B cell (primary cell): ENCODE data around the gene FXYD3. TPM values are rescaled to one million over a fixed set of nuclear protein-coding genes. Genes with fewer than 3 reads are reported as not detected.
"Not testable (repeated sequence)": the region's sequence is repeated elsewhere in the genome, so short reads cannot be mapped to it uniquely, and the experiment has no call there.

Experiments
- ATAC-seq: fragments of 200-7000 bp; cut with Tn5 transposase; one replicate; pipeline ENCODE4 v1.10.0; 2021; ENCODE audit warnings: low read depth, mild to moderate bottlenecking, moderate number of reproducible peaks, moderate library complexity
- CTCF ChIA-PET: fragments of 350-600 bp; sonication (Branson Sonifier 250); formaldehyde crosslinking; loops from one replicate; lab custom pipeline; 2021; ENCODE audit warnings: antibody characterized with exemption, inconsistent platforms; lab: Charles Lee
- POLR2A ChIA-PET: fragments of 350-600 bp; sonication (Branson Sonifier 250); formaldehyde crosslinking; loops from one replicate; lab custom pipeline; 2021; ENCODE audit warnings: antibody characterized with exemption; lab: Charles Lee
- DNase-seq: peaks from one replicate; pipeline ENCODE4 v3.0.0; 2013
- H2AFZ ChIP-seq: 2 replicates; pipeline ENCODE4 v1.6.1; 2012; ENCODE audit warnings: mild to moderate bottlenecking, low read depth, low read length; ENCODE audit not compliant: insufficient read depth, poor library complexity, severe bottlenecking
- H3K27ac ChIP-seq, 2 donors: 1 replicate in 1 of 2; 2 replicates in 1 of 2; pipeline ENCODE4 v1.5.1; 2012 to 2013; ENCODE audit warnings: low read length in 2 of 2, mild to moderate bottlenecking in 2 of 2, moderate library complexity in 1 of 2
- H3K27me3 ChIP-seq, 4 experiments: fragments of 200-600 bp in 1 of 4; sonication (generic) in 1 of 4; replicated peaks in 1 of 4; 1 replicate in 2 of 4; 2 replicates in 2 of 4; pipeline versions ENCODE4 v1.6.1 to v1.7.0; 2013 to 2016; ENCODE audit warnings: low read length in 3 of 4, mild to moderate bottlenecking in 2 of 4, mixed read lengths in 1 of 4, moderate library complexity in 1 of 4; ENCODE audit not compliant: insufficient read depth in 4 of 4, control insufficient read depth in 3 of 4; ENCODE audit errors: control extremely low read depth in 1 of 4
- H3K36me3 ChIP-seq, 2 experiments: replicated peaks in 1 of 2; 1 replicate in 1 of 2; 2 replicates in 1 of 2; pipeline versions ENCODE4 v1.6.1 to v1.7.1; 2013; ENCODE audit warnings: low read length in 1 of 2; ENCODE audit not compliant: insufficient read depth in 2 of 2, control insufficient read depth in 1 of 2; ENCODE audit errors: control extremely low read depth in 1 of 2, extremely low read depth in 1 of 2
- H3K4me1 ChIP-seq, 2 donors: fragments of 200-600 bp in 1 of 2; sonication (generic) in 1 of 2; 1 replicate in 1 of 2; 2 replicates in 1 of 2; pipeline versions ENCODE4 v1.5.1 to v1.6.1; 2013 to 2017; ENCODE audit warnings: low read length in 2 of 2; ENCODE audit not compliant: control insufficient read depth in 2 of 2, insufficient read depth in 2 of 2
- H3K4me2 ChIP-seq: replicated peaks from 2 replicates; pipeline ENCODE3; 2012; ENCODE audit warnings: mild to moderate bottlenecking, low read depth, low read length; ENCODE audit not compliant: poor library complexity, severe bottlenecking
- H3K4me3 ChIP-seq, 5 experiments: fragments of 200-600 bp in 1 of 5; sonication (generic) in 1 of 5; 1 replicate in 3 of 5; 2 replicates in 2 of 5; pipeline versions ENCODE4 v1.5.1 to v1.7.0; 2011 to 2016; ENCODE audit warnings: low read length in 4 of 5, mild to moderate bottlenecking in 4 of 5, low read depth in 2 of 5, control low read depth in 1 of 5, moderate library complexity in 1 of 5; ENCODE audit not compliant: insufficient read depth in 1 of 5; ENCODE audit errors: control extremely low read depth in 1 of 5, extremely low read depth in 1 of 5
- H3K79me2 ChIP-seq: fragments of 200-600 bp; sonication (generic); one replicate; pipeline ENCODE4 v1.6.0; 2016; ENCODE audit warnings: low read length; ENCODE audit not compliant: control insufficient read depth, insufficient read depth
- H3K9ac ChIP-seq: fragments of 200-600 bp; sonication (generic); 2 replicates; pipeline ENCODE4 v1.6.1; 2017; ENCODE audit warnings: mild to moderate bottlenecking, low read length, moderate library complexity
- H3K9me3 ChIP-seq, 3 donors: one replicate each; pipeline versions ENCODE4 v1.6.1 to v1.7.1; 2013; ENCODE audit warnings: low read length in 2 of 3; ENCODE audit not compliant: control insufficient read depth in 2 of 3, insufficient read depth in 1 of 3; ENCODE audit errors: control extremely low read depth in 1 of 3
- H4K20me1 ChIP-seq: 2 replicates; pipeline ENCODE4 v1.6.0; 2012; ENCODE audit warnings: mild to moderate bottlenecking, low read length; ENCODE audit not compliant: insufficient read depth, control insufficient read depth, poor library complexity, severe bottlenecking
- H3K27ac Mint-ChIP-seq: one replicate; pipeline ENCODE4 v1.8.0; 2021; ENCODE audit warnings: mixed read lengths
- H3K27me3 Mint-ChIP-seq: one replicate; pipeline ENCODE4 v1.8.0; 2021; ENCODE audit warnings: mixed read lengths
- H3K4me1 Mint-ChIP-seq: one replicate; pipeline ENCODE4 v1.8.0; 2021; ENCODE audit warnings: mixed read lengths
- H3K4me3 Mint-ChIP-seq: one replicate; pipeline ENCODE4 v1.8.0; 2021; ENCODE audit warnings: mixed read lengths
- H3K9me3 Mint-ChIP-seq: one replicate; pipeline ENCODE4 v1.8.0; 2022; ENCODE audit warnings: mixed read lengths; ENCODE audit not compliant: insufficient read depth
- EZH2 ChIP-seq: IDR thresholded peaks from 2 replicates; pipeline ENCODE4 v1.6.1; 2012; ENCODE audit warnings: borderline replicate concordance, low read depth, mild to moderate bottlenecking, moderate library complexity, low read length; ENCODE audit not compliant: insufficient read depth, poor library complexity, severe bottlenecking
- WGBS: methylation state at CpG from one replicate; pipeline ENCODE4 v1.1.5; 2013; ENCODE audit warnings: missing lambda C conversion rate; ENCODE audit not compliant: insufficient coverage; 5-methylcytosine and 5-hydroxymethylcytosine counted together
- intact Hi-C: fragments of 100-400 bp; cut with micrococcal nuclease; formaldehyde crosslinking; loops from one replicate; pipeline ENCODE4 v1.10.0; 2022
- polyA plus RNA-seq: library from polyadenylated mRNA; depleted of rRNA; stranded (reverse); fragments of >200 nt; gene quantifications from 2 replicates; pipeline ENCODE4 v1.2.3, GENCODE V29; 2012
- total RNA-seq, 2 donors: library from RNA; stranded (reverse); fragments of 120-200 nt in 1 of 2; gene quantifications; 1 replicate in 1 of 2; 2 replicates in 1 of 2; pipeline versions ENCODE4 v1.2.3 to v1.2.4, GENCODE V29; 2013 to 2022
- TF ChIP-seq, protein P1 (sequence below): fragments of 200-600 bp; IDR thresholded peaks from one replicate; pipeline ENCODE4 v1.8.0; 2022; ENCODE audit warnings: antibody characterized with exemption, mild to moderate bottlenecking

The FXYD3 gene
- total and polyA plus RNA-seq, 2 donors (not counting 1 experiment from before 2014, with no cell fraction given): not detected

DNA sequence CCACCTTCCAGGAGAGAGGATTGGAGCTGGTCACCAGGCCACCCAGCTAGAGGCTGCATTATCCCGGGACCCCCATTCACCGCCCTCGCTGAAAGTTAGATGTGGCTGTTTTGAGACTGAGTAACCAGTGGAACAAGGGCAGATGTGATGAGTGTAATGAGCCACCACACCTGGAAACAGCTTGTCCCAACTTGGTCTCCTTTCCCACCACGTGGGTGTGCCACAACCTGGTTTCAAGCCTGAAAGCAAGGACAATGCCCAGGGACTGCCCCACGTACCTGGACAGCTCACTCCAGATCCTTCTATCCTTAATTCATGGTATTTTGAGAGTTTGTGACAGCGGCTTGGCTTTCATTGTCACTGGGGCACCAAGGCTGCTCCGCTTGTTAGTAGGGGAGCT, 12.2 kb downstream of the FXYD3 start:
- Histone ChIP-seq H3K4me3 (no peak overlapping the region), H3K9me3 (no peaks in the 10 kb centered on the region), H3K27me3 (no peaks in the 10 kb centered on the region), H2AFZ (no peak overlapping the region), H4K20me1 (no peaks in the 10 kb centered on the region), H3K27ac (no peak overlapping the region), H3K79me2 (no peaks in the 10 kb centered on the region), H3K9ac (no peak overlapping the region), H3K4me1 (peaks cover 10 to 17% of the 10 kb centered on the region in 2 donors), H3K36me3 (no peaks in the 10 kb centered on the region), H3K4me2 (no peak overlapping the region)
- Mint-ChIP-seq H3K9me3 (no peaks in the 10 kb centered on the region), H3K27me3 (no peaks in the 10 kb centered on the region), H3K27ac (no peak overlapping the region), H3K4me1 (peaks cover 15% of the 10 kb centered on the region), H3K4me3 (no peak overlapping the region)
- POLR2A ChIA-PET: no interaction called here
- TF ChIP-seq, protein P1, sequence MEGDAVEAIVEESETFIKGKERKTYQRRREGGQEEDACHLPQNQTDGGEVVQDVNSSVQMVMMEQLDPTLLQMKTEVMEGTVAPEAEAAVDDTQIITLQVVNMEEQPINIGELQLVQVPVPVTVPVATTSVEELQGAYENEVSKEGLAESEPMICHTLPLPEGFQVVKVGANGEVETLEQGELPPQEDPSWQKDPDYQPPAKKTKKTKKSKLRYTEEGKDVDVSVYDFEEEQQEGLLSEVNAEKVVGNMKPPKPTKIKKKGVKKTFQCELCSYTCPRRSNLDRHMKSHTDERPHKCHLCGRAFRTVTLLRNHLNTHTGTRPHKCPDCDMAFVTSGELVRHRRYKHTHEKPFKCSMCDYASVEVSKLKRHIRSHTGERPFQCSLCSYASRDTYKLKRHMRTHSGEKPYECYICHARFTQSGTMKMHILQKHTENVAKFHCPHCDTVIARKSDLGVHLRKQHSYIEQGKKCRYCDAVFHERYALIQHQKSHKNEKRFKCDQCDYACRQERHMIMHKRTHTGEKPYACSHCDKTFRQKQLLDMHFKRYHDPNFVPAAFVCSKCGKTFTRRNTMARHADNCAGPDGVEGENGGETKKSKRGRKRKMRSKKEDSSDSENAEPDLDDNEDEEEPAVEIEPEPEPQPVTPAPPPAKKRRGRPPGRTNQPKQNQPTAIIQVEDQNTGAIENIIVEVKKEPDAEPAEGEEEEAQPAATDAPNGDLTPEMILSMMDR: no peak
- no peak for TF ChIP-seq EZH2
- DNase-seq: no peak
- ATAC-seq: no peak
- CTCF ChIA-PET: interaction anchor here (2.7 kb wide), 1 partner anchor 14 kb away, joined by 6 read pairs; no protein-coding TSS in a partner anchor
- intact Hi-C loops: no loop called here
- 63% methylated on average over 2 of the region's 7 CpGs for WGBS

DNA sequence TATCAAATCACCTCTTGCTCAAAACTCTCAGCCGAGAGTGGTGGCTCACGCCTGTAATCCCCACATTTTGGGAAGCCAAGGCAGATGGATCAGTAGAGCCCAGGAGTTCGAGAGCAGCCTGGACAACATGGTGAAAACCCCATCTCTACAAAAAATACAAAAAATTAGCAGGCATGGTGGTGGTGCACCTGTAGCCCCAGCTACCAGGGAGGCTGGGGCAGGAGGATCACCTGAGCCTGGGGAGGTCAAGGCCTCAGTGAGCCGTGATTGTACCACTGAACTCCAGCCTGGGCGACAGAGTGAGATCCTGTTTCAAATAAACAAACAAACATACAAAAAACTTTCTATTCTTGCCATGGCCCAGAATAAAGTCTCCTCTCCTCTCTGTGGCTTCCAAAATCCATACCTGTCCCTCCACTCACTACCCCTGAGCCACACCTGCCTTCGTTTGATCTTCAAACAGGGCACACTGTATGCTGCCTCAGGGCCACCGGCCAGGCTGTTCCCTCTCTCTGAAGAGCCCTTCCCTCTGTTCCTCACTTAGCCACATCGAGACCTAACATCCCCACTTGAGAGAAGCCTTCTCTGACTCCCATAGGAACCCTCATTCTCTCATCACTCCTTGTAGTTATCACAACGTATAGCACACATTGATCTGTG, 12.9 kb downstream of the FXYD3 start:
- ChIA-PET CTCF (no interaction called here), POLR2A (no interaction called here)
- Histone ChIP-seq H3K4me1 (peaks cover 10 to 15% of the 10 kb centered on the region in 2 donors), H3K9ac (no peak overlapping the region), H3K9me3 (peaks cover 0 to 2% (median 0%) of the 10 kb centered on the region in 3 donors), H3K4me2 (no peak overlapping the region), H3K36me3 (no peaks in the 10 kb centered on the region), H3K79me2 (no peaks in the 10 kb centered on the region), H2AFZ (no peak overlapping the region), H3K27me3 (no peaks in the 10 kb centered on the region), H3K27ac (no peak overlapping the region), H3K4me3 (no peak overlapping the region), H4K20me1 (no peaks in the 10 kb centered on the region)
- intact Hi-C loops: no loop called here
- Mint-ChIP-seq H3K9me3 (peaks cover 3% of the 10 kb centered on the region), H3K27me3 (no peaks in the 10 kb centered on the region), H3K27ac (no peak overlapping the region), H3K4me3 (no peak overlapping the region), H3K4me1 (peaks cover 15% of the 10 kb centered on the region)
- 94% methylated on average over 9 of the region's 9 CpGs for WGBS
- DNase-seq (no peak), ATAC-seq (no peak)
- TF ChIP-seq EZH2: no peak
- TF ChIP-seq, protein P1: no peak

DNA sequence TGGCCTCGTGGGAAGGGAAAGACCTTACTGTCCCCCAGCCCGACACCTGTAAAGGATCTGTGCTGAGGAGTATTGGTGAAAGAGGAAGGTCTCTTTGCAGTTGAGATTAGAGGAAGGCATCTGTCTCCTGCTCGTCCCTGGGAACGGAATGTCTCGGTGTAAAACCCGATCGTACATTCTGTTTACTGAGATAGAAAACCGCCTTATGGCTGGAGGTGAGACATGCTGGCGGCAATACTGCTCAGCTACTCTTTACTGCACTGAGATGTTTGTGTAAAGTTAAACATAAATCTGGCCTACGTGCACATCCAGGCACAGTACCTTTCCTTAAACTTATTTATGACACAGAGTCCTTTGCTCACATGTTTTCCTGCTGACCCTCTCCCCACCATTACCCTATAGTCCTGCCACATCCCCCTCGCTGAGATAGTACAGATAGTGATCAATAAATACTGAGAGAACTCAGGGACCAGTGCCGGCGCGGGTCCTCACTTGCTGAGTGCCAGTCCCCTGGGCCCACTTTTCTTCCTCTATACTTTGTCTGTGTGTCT, 14.2 kb downstream of the FXYD3 start:
- H3K9me3 Mint-ChIP-seq, H3K9me3 ChIP-seq, DNase-seq, POLR2A ChIA-PET, H4K20me1 ChIP-seq, H3K36me3 ChIP-seq, H2AFZ ChIP-seq, ATAC-seq, H3K27me3 Mint-ChIP-seq, H3K4me1 Mint-ChIP-seq, H3K27ac ChIP-seq, H3K4me3 Mint-ChIP-seq, H3K4me2 ChIP-seq, H3K9ac ChIP-seq, H3K27me3 ChIP-seq, H3K4me3 ChIP-seq, intact Hi-C loops, H3K4me1 ChIP-seq, H3K27ac Mint-ChIP-seq, H3K79me2 ChIP-seq: not testable (repeated sequence)
- 63% methylated on average over 9 of the region's 14 CpGs for WGBS
- CTCF ChIA-PET: interaction anchor here (1.3 kb wide), 1 partner anchor 12 kb away, joined by 4 read pairs; no protein-coding TSS in a partner anchor
